Measurements from ENCODE around the gene SCGB1D4.

DNA sequence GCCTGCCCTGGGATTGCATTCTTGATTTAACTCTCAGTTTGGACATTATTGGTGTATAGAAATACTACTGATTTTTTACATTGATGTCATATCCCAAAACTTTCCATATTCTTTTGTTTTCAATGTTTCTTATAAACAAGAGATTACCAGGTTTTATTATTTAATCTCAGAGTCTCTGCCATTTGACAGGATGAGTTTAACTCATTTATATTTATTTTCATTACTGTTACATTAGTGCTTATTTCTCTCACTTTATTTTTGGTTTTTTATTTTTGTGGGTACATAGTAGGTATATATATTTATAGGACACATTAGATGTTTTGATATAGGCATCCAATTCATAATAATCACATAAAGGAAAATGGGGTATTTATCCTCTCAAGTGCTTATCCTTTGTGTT is 9.1 kb upstream of the SCGB1D4 start:
- TF ChIP-seq, protein P1, sequence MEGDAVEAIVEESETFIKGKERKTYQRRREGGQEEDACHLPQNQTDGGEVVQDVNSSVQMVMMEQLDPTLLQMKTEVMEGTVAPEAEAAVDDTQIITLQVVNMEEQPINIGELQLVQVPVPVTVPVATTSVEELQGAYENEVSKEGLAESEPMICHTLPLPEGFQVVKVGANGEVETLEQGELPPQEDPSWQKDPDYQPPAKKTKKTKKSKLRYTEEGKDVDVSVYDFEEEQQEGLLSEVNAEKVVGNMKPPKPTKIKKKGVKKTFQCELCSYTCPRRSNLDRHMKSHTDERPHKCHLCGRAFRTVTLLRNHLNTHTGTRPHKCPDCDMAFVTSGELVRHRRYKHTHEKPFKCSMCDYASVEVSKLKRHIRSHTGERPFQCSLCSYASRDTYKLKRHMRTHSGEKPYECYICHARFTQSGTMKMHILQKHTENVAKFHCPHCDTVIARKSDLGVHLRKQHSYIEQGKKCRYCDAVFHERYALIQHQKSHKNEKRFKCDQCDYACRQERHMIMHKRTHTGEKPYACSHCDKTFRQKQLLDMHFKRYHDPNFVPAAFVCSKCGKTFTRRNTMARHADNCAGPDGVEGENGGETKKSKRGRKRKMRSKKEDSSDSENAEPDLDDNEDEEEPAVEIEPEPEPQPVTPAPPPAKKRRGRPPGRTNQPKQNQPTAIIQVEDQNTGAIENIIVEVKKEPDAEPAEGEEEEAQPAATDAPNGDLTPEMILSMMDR (conservative IDR thresholded peaks at IDR 0.05; ENCODE audit: low read length): no peak
- TF ChIP-seq EZH2phosphoT487 (IDR thresholded peaks at IDR 0.05; ENCODE audit: borderline replicate concordance): no peak
